Lower leg skin (tissue), 4 donors: ENCODE data around the gene ACVR1. TPM values are rescaled to one million over a fixed set of nuclear protein-coding genes. Genes with fewer than 3 reads are reported as not detected.

ENCODE experiments used
- DNase-seq, 2 donors: peaks; one replicate each; pipeline ENCODE4 v3.0.0-alpha.2; 2019; ENCODE audit warnings: low spot score in 2 of 2
- H3K4me3 ChIP-seq: fragments of 200-600 bp; sonication (generic); 2 replicates; pipeline ENCODE4 v1.5.1; 2017; ENCODE audit warnings: mild to moderate bottlenecking, low read depth; ENCODE audit not compliant: poor library complexity, severe bottlenecking
- CTCF ChIP-seq, 3 donors: fragments of 450-650 bp; IDR thresholded peaks; one replicate each; pipeline ENCODE4 v1.5.1; 2016; ENCODE audit warnings: antibody characterized with exemption in 3 of 3, mild to moderate bottlenecking in 3 of 3, moderate library complexity in 2 of 3
- POLR2A ChIP-seq, 2 donors: fragments of 450-650 bp; IDR thresholded peaks; one replicate each; pipeline ENCODE4 v1.6.1; 2016 to 2017; ENCODE audit warnings: antibody characterized with exemption in 2 of 2, mild to moderate bottlenecking in 1 of 2, moderate library complexity in 1 of 2
- WGBS, 2 donors: methylation state at CpG; one replicate each; pipeline ENCODE4 v1.1.5; 2018; 5-methylcytosine and 5-hydroxymethylcytosine counted together
- intact Hi-C: fragments of 100-400 bp; cut with DNase I; formaldehyde crosslinking; loops from one replicate; pipeline ENCODE4 v1.15.0; 2023; ENCODE audit warnings: low total_unique reads
- total RNA-seq, 4 donors: library from RNA; depleted of rRNA; stranded (reverse); fragments of >200 nt; gene quantifications; one replicate each; pipeline ENCODE4 v1.1.0, GENCODE V29; 2016

Gene ACVR1
- total RNA-seq, 4 donors from 2014 or later: 14.3 to 22.7 (median 15.2) TPM

DNA sequence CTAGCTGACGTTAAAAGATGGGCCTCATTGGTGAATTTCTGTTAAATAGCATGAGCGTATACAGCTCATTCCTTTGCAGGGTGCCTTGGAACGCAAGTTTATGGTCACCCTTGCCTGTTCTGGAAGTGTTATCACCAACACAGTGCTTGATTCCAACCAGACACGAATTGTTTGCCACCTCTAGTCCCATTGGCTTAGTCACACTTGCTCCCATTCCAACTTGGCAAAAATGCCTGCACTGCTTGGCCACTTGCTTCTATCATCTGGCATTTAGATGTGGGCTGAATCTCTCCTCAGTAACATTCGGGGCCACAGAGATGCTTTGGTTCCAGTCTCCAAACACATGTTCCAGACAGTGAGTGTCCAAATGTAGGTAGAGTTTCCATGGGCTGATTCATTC is 27.5 kb upstream of the ACVR1 start:
- H3K4me3 ChIP-seq: no peak overlapping the region
- WGBS, 2 donors: 57 to 66% methylated on average over 5 of the region's 5 CpGs
- DNase-seq: no peak
- TF ChIP-seq POLR2A (IDR thresholded peaks at IDR 0.05) (no peak), CTCF (IDR thresholded peaks at IDR 0.05) (no peak)
- intact Hi-C loops: no loop called here

GRCh38 chr2:157903151-157903550 is 27.0 kb upstream of the ACVR1 start:
- 62 to 79% methylated on average over 4 of the region's 4 CpGs for WGBS, 2 donors
- no peak for TF ChIP-seq POLR2A (IDR thresholded peaks at IDR 0.05)
- no peak for TF ChIP-seq CTCF (IDR thresholded peaks at IDR 0.05)
- H3K4me3 ChIP-seq: no peak overlapping the region
- intact Hi-C loops: no loop called here
- DNase-seq: no peak

- WGBS, 2 donors: 69 to 83% methylated on average over 1 of the region's 1 CpG
- no peak for TF ChIP-seq CTCF (IDR thresholded peaks at IDR 0.05)
- TF ChIP-seq POLR2A (IDR thresholded peaks at IDR 0.05): no peak
- no peak overlapping the region for H3K4me3 ChIP-seq
- intact Hi-C loops: no loop called here
- DNase-seq: no peak
Observed at GRCh38 chr2:157902692-157903091, 26.6 kb upstream of the ACVR1 start.

DNA sequence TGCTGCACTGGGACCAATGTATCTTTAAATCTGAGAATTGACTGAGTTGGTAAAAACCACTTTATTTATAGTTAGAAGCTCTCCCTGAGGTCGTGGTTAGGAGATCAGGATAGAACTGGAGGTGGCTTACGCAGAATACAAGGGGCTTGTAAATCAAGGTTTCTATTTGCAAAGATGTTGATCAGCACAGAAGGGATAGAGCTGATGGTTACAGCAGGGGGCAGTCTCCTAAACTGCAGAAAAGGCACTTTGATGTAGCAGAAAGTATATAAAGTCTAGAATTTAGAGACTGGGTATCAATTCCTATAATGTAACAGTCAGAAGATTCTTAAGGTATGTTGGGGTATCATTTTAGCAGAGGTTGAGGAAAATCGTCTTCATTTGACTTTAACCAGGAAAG is 25.2 kb upstream of the ACVR1 start:
- DNase-seq: no peak
- TF ChIP-seq CTCF (IDR thresholded peaks at IDR 0.05): no peak
- no peak for TF ChIP-seq POLR2A (IDR thresholded peaks at IDR 0.05)
- no peak overlapping the region for H3K4me3 ChIP-seq
- intact Hi-C loops: no loop called here
- WGBS, 2 donors: 64 to 72% methylated on average over 3 of the region's 3 CpGs

DNA sequence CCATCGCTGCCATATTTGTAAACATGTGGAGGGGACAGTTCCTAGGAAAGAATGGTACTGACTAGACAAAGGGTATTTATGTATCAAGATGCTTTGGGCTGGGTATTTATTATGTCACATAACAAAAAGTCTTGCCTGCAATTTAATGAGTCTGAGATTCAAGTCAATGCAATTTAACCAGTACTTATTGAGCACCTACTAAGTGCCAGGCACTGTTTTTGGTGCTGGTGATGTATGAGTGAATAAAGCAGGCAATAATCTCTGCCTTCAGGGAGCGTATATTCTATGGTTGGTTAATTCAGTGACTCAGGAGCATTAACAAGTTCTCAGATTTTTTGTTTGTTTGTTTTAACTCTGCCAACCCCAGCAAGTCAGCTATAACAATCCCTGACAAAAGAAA is 24.6 kb upstream of the ACVR1 start:
- no peak for DNase-seq
- no peak for TF ChIP-seq POLR2A (IDR thresholded peaks at IDR 0.05)
- no peak for TF ChIP-seq CTCF (IDR thresholded peaks at IDR 0.05)
- intact Hi-C loops: no loop called here
- WGBS, 2 donors: 47 to 95% methylated on average over 2 of the region's 2 CpGs
- no peak overlapping the region for H3K4me3 ChIP-seq

DNA sequence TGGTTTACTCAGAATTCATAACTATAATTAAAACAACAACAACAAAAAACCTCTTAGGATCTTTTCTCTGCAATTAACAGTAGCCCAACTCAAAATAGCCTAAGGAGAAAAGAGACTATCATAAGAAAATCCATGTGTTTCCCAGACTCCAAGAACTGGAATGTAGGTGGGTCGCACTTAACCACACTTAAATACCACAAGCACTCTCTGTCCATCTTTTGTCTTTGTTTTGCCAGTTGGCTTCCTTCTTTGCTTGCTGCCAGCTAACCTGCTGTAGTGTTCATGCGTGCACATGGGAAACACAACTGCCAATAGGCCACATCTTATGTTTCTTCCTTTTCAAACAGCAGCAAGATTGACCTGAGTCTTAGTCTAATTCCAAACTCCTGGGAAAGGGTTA is 24.1 kb upstream of the ACVR1 start:
- TF ChIP-seq CTCF (IDR thresholded peaks at IDR 0.05): no peak
- no peak for TF ChIP-seq POLR2A (IDR thresholded peaks at IDR 0.05)
- no peak overlapping the region for H3K4me3 ChIP-seq
- no peak for DNase-seq
- intact Hi-C loops: no loop called here
- WGBS, 2 donors: 83 to 89% methylated on average over 2 of the region's 2 CpGs
